SK-N-SH treated with all-trans-retinoic acid at 6 μM for 48 hours (cell line): ENCODE data around the gene CUL5.

Experiments used
- ATAC-seq: fragments of 200-7000 bp; cut with Tn5 transposase; 3 replicates; pipeline ENCODE4 v1.9.1; 2020; ENCODE audit warnings: mild to moderate bottlenecking, moderate library complexity
- ARNTL ChIP-seq: fragments of 450-650 bp; formaldehyde crosslinking; IDR thresholded peaks from 2 replicates; pipeline ENCODE4 v1.5.0; 2020; ENCODE audit warnings: low read depth, mild to moderate bottlenecking, moderate library complexity, borderline replicate concordance
- BACH2 ChIP-seq: fragments of 250-450 bp; sonication (Bioruptor Pico); IDR thresholded peaks from 2 replicates; pipeline ENCODE4 v1.9.0; 2021; ENCODE audit warnings: mild to moderate bottlenecking, borderline replicate concordance
- CREB5 ChIP-seq: fragments of 250-450 bp; sonication (Bioruptor Pico); IDR thresholded peaks from 2 replicates; pipeline ENCODE4 v1.5.1; 2020; ENCODE audit warnings: low read depth, mild to moderate bottlenecking, moderate library complexity
- CSDC2 ChIP-seq: fragments of 250-450 bp; sonication (Bioruptor Pico); IDR thresholded peaks from 2 replicates; pipeline ENCODE4 v1.5.0; 2020; ENCODE audit warnings: mild to moderate bottlenecking, moderate library complexity
- CSRNP3 ChIP-seq: fragments of 250-450 bp; sonication (Bioruptor Pico); IDR thresholded peaks from 2 replicates; pipeline ENCODE4 v1.5.1; 2021; ENCODE audit warnings: mild to moderate bottlenecking, moderate library complexity
- ESRRG ChIP-seq: fragments of 250-450 bp; sonication (Bioruptor Pico); IDR thresholded peaks from 2 replicates; pipeline ENCODE4 v1.6.1; 2021; ENCODE audit warnings: mild to moderate bottlenecking
- GLIS3 ChIP-seq: fragments of 250-450 bp; sonication (Bioruptor Pico); IDR thresholded peaks from 2 replicates; pipeline ENCODE4 v1.5.0; 2020; ENCODE audit warnings: mild to moderate bottlenecking, moderate library complexity
- ISL1 ChIP-seq: fragments of 250-450 bp; sonication (Bioruptor Pico); IDR thresholded peaks from 2 replicates; pipeline ENCODE4 v2.1.2; 2022; ENCODE audit warnings: mild to moderate bottlenecking, moderate library complexity
- OSR1 ChIP-seq: fragments of 250-450 bp; sonication (Bioruptor Pico); IDR thresholded peaks from 2 replicates; pipeline ENCODE4 v1.8.0; 2022; ENCODE audit warnings: moderate library complexity, mild to moderate bottlenecking, inconsistent platforms
- PPARA ChIP-seq: fragments of 250-450 bp; sonication (Bioruptor Pico); IDR thresholded peaks from 2 replicates; pipeline ENCODE4 v1.5.0; 2020; ENCODE audit warnings: mild to moderate bottlenecking, borderline replicate concordance
- SNAI2 ChIP-seq: fragments of 250-450 bp; sonication (Bioruptor Pico); IDR thresholded peaks from 2 replicates; pipeline ENCODE4 v1.5.0; 2020; ENCODE audit warnings: mild to moderate bottlenecking, moderate library complexity
- TCF4 ChIP-seq: fragments of 250-450 bp; sonication (Bioruptor Pico); IDR thresholded peaks from 2 replicates; pipeline ENCODE4 v1.8.0; 2021; ENCODE audit warnings: mild to moderate bottlenecking, moderate library complexity, borderline replicate concordance
- TOX ChIP-seq: fragments of 250-450 bp; sonication (Bioruptor Pico); IDR thresholded peaks from 2 replicates; pipeline ENCODE4 v1.8.0; 2021; ENCODE audit warnings: mild to moderate bottlenecking, moderate library complexity, borderline replicate concordance
- TSHZ2 ChIP-seq: fragments of 250-450 bp; sonication (Bioruptor Pico); IDR thresholded peaks from 2 replicates; pipeline ENCODE4 v1.5.0; 2020; ENCODE audit warnings: mild to moderate bottlenecking, moderate library complexity
- ZC3H10 ChIP-seq: fragments of 250-450 bp; sonication (Bioruptor Pico); IDR thresholded peaks from 2 replicates; pipeline ENCODE4 v1.5.1; 2021; ENCODE audit warnings: mild to moderate bottlenecking, moderate library complexity
- ZFP3 ChIP-seq: fragments of 250-450 bp; sonication (Bioruptor Pico); IDR thresholded peaks from 2 replicates; pipeline ENCODE4 v1.5.0; 2020; ENCODE audit warnings: mild to moderate bottlenecking, moderate library complexity
- ZFP30 ChIP-seq: fragments of 450-650 bp; formaldehyde crosslinking; IDR thresholded peaks from 2 replicates; pipeline ENCODE4 v1.5.0; 2022; ENCODE audit warnings: mild to moderate bottlenecking, moderate library complexity
- ZNF70 ChIP-seq: fragments of 450-650 bp; formaldehyde crosslinking; IDR thresholded peaks from 2 replicates; pipeline ENCODE4 v1.5.0; 2020; ENCODE audit warnings: mild to moderate bottlenecking, moderate library complexity

Gene CUL5

GRCh38 chr11:108069947-108070346, 61.2 kb downstream of the CUL5 start:
- TF ChIP-seq BACH2 (CRISPR knock-in tag) (no peak), PPARA (CRISPR knock-in tag) (no peak), TSHZ2 (no peak), CREB5 (CRISPR knock-in tag) (no peak), ISL1 (0 out of 2 replicates have a peak, but pooled peaks have one; percentile 14), CSRNP3 (CRISPR knock-in tag) (no peak)
- peak; percentile 81 for ATAC-seq

GRCh38 chr11:108084811-108085210, 76.1 kb downstream of the CUL5 start:
- ATAC-seq, result no peak
- no peak for TF ChIP-seq ZFP3 (CRISPR knock-in tag)
- TF ChIP-seq, all 23 proteins: peak for 0

- no peak for ATAC-seq
- TF ChIP-seq TSHZ2 (no peak), ZFP30 (CRISPR knock-in tag) (no peak), BACH2 (CRISPR knock-in tag) (no peak), OSR1 (CRISPR knock-in tag) (no peak), ZC3H10 (CRISPR knock-in tag) (no peak), ZFP3 (CRISPR knock-in tag) (no peak), PPARA (CRISPR knock-in tag) (no peak), ESRRG (CRISPR knock-in tag) (no peak), CSDC2 (CRISPR knock-in tag) (no peak), ZNF70 (no peak), GLIS3 (CRISPR knock-in tag) (no peak)
- TF ChIP-seq, all 23 proteins: peak for 0
These were observed 77.0 kb downstream of the CUL5 start for GRCh38 chr11:108085672-108086071.

- TF ChIP-seq TOX, result no peak
- no peak for TF ChIP-seq ARNTL (CRISPR knock-in tag)
- TF ChIP-seq SNAI2 (CRISPR knock-in tag), result no peak
- TF ChIP-seq GLIS3 (CRISPR knock-in tag), result no peak
- TF ChIP-seq TCF4 (CRISPR knock-in tag), result no peak
- TF ChIP-seq ESRRG (CRISPR knock-in tag), result no peak
- no peak for TF ChIP-seq CSRNP3 (CRISPR knock-in tag)
- TF ChIP-seq TSHZ2, result no peak
- no peak for TF ChIP-seq ZC3H10 (CRISPR knock-in tag)
- TF ChIP-seq OSR1 (CRISPR knock-in tag), result no peak
- TF ChIP-seq PPARA (CRISPR knock-in tag), result no peak
- ATAC-seq, result no peak
These were observed 83.4 kb downstream of the CUL5 start for GRCh38 chr11:108092134-108092533.
